HL-60 (cell line): ENCODE results near the gene CLDN9.

ENCODE experiments used
- GABPA ChIP-seq: IDR thresholded peaks from 2 replicates; pipeline ENCODE4 v1.6.1; 2012; ENCODE audit warnings: low read depth
- POLR2AphosphoS5 ChIP-seq: IDR thresholded peaks from 2 replicates; pipeline ENCODE4 v1.6.1; 2012; ENCODE audit warnings: low read depth
- TF ChIP-seq, protein P1 (sequence below): IDR thresholded peaks from one replicate; pipeline ENCODE4 v1.5.1; 2011; ENCODE audit warnings: low read length, control low read depth, inconsistent platforms; ENCODE audit not compliant: insufficient read depth
- TF ChIP-seq, protein P2 (sequence below): IDR thresholded peaks from 2 replicates; pipeline ENCODE4 v1.6.1; 2012; ENCODE audit warnings: low read depth; ENCODE audit not compliant: insufficient replicate concordance

DNA sequence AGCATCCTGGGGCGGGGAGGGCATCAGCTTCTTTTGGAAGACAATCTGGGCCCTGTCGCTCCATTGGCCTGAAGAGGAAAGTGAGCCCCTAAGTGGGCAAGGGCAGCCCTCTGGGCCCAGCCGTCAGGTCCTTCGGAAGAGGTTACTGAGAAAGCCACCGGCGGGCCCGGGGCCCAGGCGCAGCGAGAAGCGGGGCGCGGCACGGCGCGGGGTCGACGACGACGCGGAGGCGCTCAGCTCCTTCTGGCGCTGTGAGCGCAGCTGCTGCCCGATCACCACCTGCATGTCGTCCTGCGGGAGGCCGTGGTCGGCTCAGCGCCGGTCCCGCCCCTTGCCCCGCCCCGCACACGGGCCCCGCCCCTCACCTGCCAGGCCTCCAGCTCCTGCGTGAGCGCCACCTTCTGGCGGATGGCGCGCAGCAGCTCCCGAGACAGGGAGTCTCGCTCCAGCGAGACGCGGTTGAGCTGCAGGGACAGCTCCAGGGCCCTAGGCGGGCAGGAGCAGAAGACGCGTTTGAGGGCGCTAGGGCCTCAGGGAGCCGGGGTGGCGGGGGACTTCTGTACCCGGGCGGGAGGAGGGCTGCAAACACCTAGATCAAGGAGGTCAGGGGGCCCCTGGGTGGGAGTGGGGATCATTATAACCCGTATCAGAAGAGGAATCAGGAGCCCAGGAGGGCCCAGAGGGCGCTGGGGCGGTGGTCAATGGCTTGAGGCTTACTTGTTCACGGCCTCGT, 15.4 kb downstream of the CLDN9 start:
- TF ChIP-seq, protein P1, sequence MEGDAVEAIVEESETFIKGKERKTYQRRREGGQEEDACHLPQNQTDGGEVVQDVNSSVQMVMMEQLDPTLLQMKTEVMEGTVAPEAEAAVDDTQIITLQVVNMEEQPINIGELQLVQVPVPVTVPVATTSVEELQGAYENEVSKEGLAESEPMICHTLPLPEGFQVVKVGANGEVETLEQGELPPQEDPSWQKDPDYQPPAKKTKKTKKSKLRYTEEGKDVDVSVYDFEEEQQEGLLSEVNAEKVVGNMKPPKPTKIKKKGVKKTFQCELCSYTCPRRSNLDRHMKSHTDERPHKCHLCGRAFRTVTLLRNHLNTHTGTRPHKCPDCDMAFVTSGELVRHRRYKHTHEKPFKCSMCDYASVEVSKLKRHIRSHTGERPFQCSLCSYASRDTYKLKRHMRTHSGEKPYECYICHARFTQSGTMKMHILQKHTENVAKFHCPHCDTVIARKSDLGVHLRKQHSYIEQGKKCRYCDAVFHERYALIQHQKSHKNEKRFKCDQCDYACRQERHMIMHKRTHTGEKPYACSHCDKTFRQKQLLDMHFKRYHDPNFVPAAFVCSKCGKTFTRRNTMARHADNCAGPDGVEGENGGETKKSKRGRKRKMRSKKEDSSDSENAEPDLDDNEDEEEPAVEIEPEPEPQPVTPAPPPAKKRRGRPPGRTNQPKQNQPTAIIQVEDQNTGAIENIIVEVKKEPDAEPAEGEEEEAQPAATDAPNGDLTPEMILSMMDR, result peak; percentile 69
- no peak for TF ChIP-seq POLR2AphosphoS5
- TF ChIP-seq GABPA, result no peak
- TF ChIP-seq, protein P2, sequence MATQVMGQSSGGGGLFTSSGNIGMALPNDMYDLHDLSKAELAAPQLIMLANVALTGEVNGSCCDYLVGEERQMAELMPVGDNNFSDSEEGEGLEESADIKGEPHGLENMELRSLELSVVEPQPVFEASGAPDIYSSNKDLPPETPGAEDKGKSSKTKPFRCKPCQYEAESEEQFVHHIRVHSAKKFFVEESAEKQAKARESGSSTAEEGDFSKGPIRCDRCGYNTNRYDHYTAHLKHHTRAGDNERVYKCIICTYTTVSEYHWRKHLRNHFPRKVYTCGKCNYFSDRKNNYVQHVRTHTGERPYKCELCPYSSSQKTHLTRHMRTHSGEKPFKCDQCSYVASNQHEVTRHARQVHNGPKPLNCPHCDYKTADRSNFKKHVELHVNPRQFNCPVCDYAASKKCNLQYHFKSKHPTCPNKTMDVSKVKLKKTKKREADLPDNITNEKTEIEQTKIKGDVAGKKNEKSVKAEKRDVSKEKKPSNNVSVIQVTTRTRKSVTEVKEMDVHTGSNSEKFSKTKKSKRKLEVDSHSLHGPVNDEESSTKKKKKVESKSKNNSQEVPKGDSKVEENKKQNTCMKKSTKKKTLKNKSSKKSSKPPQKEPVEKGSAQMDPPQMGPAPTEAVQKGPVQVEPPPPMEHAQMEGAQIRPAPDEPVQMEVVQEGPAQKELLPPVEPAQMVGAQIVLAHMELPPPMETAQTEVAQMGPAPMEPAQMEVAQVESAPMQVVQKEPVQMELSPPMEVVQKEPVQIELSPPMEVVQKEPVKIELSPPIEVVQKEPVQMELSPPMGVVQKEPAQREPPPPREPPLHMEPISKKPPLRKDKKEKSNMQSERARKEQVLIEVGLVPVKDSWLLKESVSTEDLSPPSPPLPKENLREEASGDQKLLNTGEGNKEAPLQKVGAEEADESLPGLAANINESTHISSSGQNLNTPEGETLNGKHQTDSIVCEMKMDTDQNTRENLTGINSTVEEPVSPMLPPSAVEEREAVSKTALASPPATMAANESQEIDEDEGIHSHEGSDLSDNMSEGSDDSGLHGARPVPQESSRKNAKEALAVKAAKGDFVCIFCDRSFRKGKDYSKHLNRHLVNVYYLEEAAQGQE, result no peak
